GM21447 (cell line): ENCODE data around the gene FCMR.
A peak's percentile ranks its signal among the peaks of the same experiment; 100 is the strongest.

ENCODE experiments used
- ATAC-seq: cut with Tn5 transposase; IDR thresholded peaks from one replicate; pipeline ENCODE4 v1.9.1; 2021; ENCODE audit not compliant: unreplicated experiment

FCMR gene

DNA sequence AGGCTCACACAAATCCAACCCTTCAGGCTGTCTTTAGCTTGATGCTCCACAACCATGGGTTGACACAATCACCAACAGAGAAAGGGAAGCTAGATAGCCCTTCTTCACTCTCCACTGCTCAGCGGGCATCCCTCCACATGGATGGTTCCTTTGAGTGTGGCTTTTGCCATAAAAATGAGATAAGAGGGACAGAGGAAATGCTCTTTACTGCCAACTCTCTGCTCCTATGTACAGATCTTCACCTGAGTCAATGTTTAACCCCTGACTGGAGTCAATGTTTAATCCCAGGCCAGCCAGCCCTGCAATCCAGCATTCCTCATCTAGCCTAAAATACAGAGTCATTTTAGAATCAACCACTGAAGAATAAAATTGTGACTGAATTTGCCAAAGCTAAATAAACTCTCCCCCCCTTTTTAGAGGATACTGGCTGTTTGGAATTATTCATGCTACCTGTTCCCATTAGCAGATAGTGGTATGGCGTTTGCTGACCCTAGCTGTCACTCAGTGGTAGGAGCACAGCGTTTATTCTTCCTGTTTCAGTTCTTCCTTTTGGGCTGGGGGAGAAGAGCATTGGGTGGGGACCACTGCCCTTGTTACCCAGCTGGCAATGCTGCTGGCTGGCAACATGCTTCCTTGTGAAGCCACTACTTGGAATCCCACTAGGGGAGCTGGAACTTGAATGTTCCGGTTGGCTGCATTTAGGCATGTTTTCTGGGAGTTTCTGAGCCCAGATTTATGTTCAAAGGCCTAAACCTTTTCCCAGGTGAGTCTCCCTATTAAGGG, 29.8 kb upstream of the FCMR start:
- peak; percentile 41 for ATAC-seq

DNA sequence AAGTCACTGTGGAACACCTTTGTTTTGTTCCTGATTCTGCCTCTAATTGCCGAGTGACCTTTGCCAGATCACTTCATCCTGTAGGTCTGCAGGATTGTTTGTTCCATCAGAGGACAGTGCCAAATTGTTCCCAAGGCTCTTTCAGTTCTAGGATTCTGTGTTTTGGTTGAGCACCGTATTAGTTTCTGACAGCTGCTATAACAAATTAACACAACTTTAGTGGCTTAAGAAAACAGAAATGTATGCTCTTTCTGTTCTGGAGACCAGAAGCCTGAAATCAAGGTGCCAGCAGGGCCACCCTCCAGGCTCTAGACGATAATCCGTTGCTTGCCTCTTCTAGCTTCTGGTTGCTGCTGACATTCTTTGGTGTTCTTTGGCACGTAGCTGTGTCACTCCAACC, 27.9 kb upstream of the FCMR start:
- no peak for ATAC-seq

GRCh38 chr1:206949208-206949607, 27.5 kb upstream of the FCMR start:
- ATAC-seq, result no peak

DNA sequence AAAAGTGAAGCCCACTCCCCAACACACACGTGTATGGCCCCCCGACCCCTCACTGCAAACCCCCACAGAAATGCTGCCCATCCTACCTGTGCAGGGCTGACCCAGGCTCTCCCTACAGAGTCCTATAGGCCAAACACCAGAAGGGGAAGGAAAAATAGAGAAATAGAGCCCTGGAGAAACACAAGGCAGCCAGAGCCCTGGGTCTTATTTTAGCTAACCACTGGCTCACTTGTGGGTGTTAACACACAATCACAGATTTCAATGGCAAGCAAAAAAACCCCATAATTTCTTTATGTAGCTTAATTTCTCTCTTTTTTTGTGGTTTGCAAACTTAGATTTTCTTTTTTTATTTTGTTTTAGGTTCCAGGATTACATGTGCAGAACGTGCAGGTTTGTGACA, 25.5 kb upstream of the FCMR start:
- ATAC-seq, result no peak

- ATAC-seq, result no peak
These were observed 24.5 kb upstream of the FCMR start, which contains the start of gene PIGR for GRCh38 chr1:206946261-206946660. TSS of gene PIGR (minus strand) at chr1:206946466. CDS start at chr1:206940531, 5,935 bp downstream.

- no peak for ATAC-seq
These were observed 24.0 kb upstream of the FCMR start for GRCh38 chr1:206945779-206946178.

- no peak for ATAC-seq
These were observed 23.0 kb upstream of the FCMR start for GRCh38 chr1:206944703-206945102.

DNA sequence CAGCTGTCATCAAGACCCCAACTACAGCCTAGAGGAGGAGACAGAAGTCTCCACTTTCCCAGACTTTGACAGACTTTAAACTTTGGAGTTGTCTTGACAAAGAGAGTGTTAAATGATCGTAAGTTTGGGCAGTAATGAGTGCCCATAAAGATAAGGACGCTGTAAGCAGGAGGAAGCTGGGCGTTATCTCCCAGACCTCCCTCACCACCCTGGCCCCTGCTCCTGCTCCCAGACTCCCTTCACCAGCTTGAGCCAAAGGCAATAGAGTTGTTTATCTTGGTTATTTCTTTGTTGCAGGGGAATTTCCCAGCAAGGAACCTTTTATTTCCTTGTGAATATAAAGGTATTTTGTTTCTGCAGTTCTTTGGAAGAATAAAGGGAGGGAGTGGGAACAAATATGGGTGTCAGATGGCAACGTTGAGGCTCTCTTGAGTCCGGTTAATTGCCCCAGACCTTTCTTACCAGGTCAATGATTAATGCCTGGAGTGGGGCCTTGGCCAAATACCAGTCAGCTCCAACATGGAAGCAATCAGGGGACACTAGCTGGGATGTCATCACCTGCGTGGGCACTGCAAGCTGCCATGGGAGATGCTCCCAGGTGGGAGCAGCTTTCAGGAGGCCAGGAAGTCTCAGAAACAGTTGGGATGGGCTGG, 20.2 kb upstream of the FCMR start:
- no peak for ATAC-seq

- ATAC-seq, result no peak
These were observed 18.8 kb upstream of the FCMR start for GRCh38 chr1:206940588-206940936.

DNA sequence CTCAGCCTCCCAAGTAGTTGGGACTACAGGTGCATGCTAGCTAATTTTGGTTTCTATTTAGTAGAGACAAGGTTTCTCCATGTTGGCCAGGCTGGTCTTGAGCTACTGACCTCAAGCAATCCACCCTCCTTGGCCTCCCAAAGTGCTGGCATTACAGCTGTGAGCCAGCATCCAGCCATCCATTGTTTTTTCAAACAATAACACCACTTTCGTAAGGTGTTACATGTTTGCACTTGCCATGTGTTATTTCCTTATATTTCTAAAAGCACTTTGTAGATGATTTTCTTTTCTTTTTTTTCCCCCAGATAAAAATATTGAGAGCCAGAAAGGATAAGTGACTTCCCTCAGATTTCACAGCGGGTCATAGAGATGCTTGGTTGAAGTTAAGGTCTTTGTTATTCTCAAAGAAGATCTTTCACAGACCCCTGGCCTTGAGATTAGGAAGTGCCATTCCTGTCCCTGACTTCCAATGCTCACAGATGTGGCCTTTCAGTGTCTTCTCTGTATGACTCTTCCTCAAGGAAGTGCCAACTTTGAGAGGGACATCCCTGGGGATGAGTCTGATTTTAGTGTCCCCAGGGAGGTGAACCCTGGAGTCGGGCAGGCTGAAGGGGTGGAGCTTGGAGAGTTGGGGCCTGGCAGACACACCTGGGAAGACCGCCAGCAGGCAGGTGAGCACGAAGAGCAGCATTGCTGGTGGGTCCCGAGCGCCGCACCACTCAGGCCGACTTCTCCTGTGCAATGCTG, 18.3 kb upstream of the FCMR start:
- no peak for ATAC-seq

DNA sequence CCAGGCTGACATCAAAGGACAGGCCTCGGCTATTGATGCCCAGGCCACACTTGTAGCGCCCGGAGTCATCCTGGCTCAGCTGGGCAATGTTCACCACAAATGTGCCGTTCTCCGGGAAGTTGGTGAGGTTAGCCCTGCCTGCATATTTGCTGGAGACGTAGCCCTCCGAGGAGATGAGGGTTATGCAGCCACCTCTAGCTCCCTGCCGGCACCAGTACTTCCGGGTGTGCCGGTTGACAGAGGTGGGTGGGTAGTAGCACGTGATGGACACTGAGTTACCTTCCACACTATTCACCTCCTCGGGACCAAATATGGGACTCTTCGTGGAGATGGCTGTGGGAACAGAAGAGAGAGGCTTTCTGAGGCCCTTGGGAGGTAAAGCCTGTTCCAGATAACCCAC, 17.4 kb upstream of the FCMR start:
- ATAC-seq, result no peak

DNA sequence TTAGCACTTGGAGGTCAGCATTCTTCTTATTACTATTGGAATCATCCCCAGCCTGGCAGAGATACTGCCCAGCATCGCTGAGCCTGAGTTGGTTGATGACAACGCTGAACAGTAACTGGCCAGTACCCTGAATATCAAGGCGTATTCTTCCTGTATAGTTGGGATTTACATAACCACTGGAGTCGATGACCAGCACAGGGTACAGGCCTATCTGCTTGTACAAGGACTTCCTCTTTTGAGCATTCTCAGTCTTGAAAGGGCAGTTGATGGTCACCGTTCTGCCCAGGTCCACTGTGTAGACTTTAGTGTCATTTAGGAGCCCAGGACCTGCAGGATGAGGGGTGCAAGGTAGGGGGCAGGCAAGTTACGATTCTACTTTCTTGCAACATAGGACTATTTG, 15.7 kb upstream of the FCMR start:
- no peak for ATAC-seq

DNA sequence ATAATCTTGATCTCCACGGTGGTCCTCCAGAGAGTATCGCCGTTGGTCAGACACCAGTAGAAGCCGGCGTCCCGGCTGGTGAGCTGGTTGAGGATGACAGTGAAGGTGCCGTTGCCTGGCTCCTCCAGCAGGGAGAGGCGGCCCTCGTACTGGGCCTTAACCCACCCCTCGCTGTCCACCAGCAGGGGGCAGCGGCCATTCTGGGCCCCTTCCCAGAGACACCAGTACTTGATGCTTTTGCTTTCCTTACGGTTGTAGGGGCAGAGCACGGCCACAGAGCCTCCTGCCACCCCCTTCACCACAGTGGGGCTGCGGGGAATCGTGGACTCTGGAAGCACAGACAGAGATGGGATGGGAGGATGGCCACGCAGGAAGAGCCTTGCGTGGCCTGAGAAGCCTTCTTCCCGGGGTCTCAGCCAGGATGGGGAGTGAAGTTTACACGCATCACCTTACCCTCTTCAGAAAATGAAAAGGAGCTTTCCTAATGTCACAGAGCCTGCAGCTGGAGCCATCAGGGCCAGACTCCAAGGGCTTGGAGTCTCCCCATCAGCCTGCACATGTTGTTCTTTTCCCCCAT, 13.8 kb upstream of the FCMR start:
- ATAC-seq, result no peak

GRCh38 chr1:206933333-206933945, 11.7 kb upstream of the FCMR start:
- no peak for ATAC-seq

DNA sequence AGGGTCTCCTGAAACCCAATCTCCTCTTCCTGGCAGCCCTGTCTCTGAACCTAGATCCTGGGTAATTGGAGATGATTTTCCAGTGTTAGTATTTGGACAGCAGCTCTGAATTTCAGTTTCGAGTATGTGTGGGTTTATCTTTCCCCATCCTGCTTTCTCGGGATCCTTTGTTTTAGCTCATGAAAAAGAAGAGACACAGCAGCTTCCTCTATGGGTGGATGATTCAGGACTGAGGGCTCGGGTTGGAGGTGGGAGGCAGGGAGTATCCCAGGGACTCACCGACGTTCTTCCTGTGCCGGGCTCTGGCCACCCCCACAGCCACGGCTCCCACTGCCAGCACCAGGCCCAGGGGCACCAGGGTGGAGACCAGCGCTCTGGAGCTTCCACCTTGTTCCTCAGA, 10.4 kb upstream of the FCMR start:
- no peak for ATAC-seq

- no peak for ATAC-seq
These were observed 10.0 kb upstream of the FCMR start for GRCh38 chr1:206931709-206932108.

- peak; percentile 76 for ATAC-seq
These were observed 8.6 kb upstream of the FCMR start for GRCh38 chr1:206930210-206930798.

DNA sequence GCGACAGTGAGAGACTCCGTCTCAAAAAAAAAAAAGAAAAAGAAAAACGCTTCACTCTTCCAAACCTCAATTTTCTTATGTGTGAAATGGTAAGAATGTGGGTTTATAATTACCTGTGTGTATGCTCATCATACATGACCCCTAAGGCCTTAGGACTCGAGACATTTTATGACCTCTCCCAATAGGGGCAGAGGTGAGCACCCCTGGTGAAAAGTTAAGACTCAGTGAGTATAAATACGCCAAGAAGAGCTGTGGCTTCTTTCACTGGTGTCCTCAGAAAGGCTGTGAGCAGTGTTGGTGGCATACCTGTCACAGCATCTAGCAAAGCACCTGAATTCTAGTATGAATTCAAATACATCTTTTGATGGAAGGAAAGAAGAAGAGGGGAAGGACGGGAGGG, 7.8 kb upstream of the FCMR start:
- no peak for ATAC-seq

DNA sequence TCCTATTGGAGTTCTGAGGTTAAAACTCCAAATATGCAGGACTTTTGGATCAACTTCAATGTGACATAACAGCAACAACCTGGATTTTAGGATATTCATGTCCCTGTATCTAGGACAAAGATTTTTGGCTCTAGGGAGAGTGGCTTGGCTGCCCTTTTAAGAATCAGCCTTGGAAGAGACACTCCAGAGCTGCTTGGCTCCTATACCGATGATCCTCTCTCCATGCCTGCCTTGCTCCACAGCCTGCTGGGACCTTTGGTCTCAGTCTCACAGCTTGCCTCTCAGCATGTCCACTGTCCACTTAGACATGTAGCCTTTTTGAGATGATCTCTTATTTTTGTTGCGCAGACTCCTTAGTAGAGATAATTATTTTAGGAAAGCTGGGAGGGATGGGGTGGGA, 4.5 kb upstream of the FCMR start:
- no peak for ATAC-seq

- peak; percentile 53 for ATAC-seq
These were observed 3.5 kb upstream of the FCMR start for GRCh38 chr1:206925106-206925736.
